T follicular helper cell (primary cell): ENCODE measurements around the gene PPP1R8.
"Not testable (repeated sequence)": the region's sequence is repeated elsewhere in the genome, so short reads cannot be mapped to it uniquely, and the experiment has no call there.

ENCODE experiments used
- DNase-seq: peaks from one replicate; pipeline ENCODE4 v3.0.0-alpha.2; 2020; ENCODE audit warnings: low read depth
- total RNA-seq, 2 experiments: gene quantifications; one replicate each; lab custom pipeline; 2026; lab: John Stamatoyannopoulos, UW

PPP1R8 gene
- 91.7 to 132 reads per million in 2 experiments for total RNA-seq

GRCh38 chr1:27830621-27831440 lies at the start of gene PPP1R8:
Gene PPP1R8, plus strand, starts transcription at chr1:27830782. Its CDS starts 54 bp downstream, at chr1:27830836.
- DNase-seq: peak; percentile 82

- no peak for DNase-seq
These were observed 47.6 kb upstream of the PPP1R8 start for GRCh38 chr1:27782950-27783349.

DNA sequence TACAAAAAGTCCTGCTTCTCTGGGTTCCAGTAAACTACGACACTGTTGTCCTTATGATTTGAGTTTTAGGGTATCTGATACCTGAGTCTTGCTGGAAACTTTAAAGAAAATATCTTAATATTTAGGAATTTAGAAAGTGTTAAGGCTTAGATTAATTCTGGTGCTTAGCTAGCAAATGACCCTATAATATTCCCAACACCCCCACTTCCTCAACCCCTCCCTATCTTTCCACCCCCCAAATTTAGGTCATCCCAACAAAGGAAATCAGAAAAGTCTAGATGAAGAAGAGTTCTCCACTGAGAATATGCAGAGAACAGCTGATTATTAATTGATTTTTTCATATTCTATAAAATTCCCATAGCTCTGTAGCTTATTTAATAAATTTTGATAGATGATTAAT lies 45.9 kb upstream of the PPP1R8 start:
- DNase-seq: no peak

- DNase-seq: no peak
These were observed 44.7 kb upstream of the PPP1R8 start for GRCh38 chr1:27785781-27786455.

DNA sequence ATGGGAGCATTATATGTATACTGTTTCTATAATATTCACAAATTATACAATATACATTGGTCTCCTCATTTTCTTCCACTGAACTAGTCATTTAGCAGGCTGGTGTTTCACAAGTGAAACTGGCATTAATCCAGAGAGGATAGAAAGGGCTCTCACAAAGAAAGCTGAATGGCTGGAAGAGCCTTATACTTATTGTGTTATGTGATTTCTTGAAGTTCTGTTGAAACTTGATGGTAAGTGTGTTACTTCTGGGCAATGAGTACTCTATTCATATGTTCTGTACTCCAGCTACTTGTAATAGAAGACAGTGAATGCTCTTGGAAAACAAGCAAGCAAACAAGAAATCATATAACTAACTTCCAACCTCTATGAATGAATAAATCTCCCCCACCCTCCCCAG lies 42.7 kb upstream of the PPP1R8 start:
- no peak for DNase-seq

DNA sequence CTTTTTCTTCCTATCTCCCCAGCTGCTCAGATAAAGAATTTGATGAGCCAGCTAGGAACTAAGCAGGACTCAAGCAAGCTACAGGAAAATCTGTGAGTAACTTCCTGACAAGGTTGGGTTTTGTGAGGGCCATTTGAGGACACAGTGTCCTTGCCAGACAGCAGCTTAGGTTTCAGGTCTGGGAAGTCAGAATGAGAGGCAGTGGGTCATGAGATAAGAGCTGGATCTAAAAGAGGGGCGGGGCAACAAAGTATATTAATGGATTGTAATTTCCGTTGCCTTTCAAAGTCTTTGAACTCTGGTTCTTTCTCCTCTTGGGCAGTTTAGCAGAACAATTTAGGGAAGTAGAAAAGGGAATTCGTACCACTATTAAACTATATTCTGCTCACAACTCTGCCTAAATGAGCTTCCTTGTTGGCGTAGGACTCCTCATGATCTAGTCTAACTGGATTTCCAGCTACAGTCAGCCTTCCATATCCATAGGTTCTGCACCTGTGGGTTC lies 41.0 kb upstream of the PPP1R8 start:
- DNase-seq: no peak

DNA sequence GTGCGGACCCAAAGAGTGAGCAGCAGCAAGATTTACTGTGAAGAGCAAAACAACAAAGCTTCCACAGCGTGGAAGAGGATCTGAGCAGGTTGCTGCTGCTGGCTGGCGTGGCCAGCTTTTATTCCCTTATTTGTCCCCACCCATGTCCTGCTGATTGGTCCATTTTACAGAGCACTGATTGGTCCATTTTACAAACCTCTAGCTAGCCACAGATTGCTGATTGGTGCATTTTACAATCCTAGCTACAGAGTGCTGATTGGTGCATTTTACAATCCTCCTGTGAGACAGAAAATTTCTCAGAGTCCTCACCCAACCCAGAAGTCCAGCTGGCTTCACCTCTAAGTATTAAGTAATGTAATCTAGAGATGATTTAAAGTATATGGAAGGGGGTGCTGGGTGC lies 40.3 kb upstream of the PPP1R8 start:
- not testable (repeated sequence) for DNase-seq

GRCh38 chr1:27795601-27796000 lies 35.0 kb upstream of the PPP1R8 start:
- DNase-seq: no peak

GRCh38 chr1:27804791-27805190 lies 25.8 kb upstream of the PPP1R8 start:
- DNase-seq: no peak

DNA sequence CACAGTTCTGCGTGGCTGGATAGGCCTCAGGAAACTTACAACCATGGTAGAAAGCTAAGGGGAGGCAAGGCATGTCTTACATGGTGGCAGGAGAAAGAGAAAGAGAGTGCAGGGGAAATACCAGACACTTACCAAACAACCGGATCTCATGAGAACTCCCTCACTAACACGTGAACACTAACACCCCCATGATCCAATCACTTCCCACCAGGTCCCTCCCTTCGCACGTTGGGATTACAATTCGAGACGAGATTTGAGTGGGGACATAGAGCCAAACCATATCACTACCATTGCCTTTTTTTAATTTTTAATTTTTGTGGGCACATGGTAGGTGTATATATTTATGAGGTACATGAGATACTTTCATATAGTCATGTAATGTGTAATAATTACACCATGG lies 23.8 kb upstream of the PPP1R8 start:
- DNase-seq: no peak

DNA sequence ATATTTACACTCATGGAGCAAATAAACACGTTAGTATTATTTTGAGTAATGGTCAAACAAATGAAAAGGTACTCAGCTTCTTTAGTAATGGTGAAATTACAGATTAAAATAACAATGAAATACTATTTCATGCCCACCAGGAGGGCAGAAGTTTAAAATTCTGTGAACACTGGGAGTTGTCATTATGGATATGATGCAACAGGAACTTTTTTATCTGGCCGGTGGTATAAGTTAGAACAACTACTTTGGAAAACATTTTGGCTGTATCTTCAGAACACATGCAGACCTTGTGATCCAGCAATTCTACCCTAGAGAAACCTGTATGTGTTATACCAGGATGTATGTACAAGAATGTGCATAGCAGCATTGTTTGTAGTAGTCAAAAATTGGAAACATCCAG lies 23.2 kb upstream of the PPP1R8 start:
- no peak for DNase-seq

- not testable (repeated sequence) for DNase-seq
These were observed 22.5 kb upstream of the PPP1R8 start for GRCh38 chr1:27808131-27808530.

DNA sequence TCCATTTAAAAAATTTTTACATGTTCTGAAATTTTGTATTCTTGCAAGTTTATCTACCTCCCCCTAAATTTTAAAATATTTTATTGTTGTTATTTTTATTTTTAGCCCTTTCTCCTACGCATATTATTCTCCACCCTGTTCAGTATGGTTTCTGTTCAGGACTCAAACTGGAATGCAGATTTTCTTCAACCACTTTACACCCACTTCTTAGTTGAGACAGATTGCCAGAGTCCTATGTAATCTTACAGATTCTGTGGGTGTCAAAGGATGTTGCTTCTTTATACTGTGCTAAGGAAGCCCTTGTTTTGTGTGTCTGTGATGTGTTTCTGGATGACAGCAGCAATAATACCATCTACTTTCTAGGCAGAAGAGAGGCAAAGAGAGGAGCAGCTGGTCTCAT lies 20.7 kb upstream of the PPP1R8 start:
- DNase-seq: no peak

- DNase-seq: no peak
These were observed 18.7 kb upstream of the PPP1R8 start for GRCh38 chr1:27811741-27812500.

DNA sequence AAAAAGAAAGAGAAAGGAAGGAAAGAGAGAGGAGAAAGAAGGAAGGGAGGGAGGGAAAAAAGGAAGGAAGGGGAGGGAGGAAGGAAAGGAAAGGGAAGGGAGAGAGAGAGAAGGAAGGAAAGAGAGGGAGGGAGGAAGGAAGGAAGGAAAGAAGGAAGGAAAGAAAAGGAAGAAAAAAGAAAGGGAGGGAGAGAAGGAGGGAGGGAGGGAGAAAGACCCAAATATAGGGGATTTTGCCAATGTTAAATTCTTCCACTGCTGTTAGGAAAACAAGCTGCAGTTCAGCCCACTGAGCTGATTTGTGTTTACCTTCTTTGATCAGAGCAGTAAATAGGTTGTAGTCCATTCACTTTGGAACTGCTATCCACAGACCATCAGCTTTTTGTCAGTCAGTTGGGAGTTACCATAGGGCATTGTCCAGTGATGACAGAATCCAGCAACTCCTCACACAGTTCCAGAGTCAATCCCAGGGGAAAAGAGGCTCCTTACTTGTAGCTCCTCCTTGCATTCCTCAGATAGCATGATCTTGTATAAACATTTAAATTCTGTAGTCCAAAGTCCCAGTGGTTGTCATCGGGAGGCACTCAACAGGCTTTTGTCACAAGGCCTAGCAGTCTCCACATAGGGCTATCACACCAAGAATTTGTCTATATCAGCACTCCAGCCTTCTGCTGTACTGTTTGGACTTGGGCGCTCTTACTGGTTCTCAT lies 13.5 kb upstream of the PPP1R8 start:
- DNase-seq: no peak

GRCh38 chr1:27821761-27822315 lies 8.7 kb upstream of the PPP1R8 start:
- DNase-seq: no peak

GRCh38 chr1:27823784-27824183 lies 6.8 kb upstream of the PPP1R8 start:
- no peak for DNase-seq

DNA sequence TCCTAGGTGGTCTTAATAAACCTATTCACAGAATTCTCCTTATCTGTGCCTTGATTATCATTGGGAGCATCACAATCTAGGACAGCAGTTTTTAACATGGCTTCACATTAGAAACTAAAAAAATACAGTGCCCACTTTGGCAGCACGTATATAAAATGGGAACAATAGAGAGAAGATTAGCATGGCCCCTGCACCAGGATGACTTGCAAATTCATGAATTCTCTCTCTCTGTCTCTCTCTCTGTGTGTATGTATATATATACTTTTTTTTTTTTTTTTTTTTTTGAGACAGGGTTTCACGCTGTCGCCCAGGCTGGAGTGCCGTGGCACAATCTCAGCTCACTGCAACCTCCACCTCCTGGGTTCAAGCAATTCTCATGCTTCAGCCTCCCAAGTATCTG lies 6.2 kb upstream of the PPP1R8 start:
- DNase-seq: no peak

DNA sequence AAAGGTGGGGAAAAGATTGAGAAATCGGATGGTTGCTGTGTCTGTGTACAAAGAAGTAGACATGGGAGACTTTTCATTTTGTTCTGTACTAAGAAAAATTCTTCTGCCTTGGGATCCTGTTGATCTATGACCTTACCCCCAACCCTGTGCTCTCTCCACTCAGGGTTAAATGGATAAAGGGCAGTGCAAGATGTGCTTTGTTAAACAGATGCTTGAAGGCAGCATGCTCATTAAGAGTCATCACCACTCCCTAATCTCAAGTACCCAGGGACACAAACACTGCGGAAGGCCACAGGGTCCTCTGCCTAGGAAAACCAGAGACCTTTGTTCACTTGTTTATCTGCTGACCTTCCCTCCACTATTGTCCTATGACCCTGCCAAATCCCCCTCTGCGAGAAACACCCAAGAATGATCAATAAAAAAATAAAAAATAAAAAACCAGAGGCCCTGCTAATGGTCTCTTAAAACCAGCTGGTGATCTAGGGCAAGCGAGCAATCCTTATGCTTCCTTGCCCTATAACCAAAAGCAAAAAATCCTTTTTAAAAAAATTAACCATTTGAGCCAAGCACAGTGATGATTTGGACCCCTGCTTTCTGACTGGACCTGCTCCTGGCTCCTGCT lies 1.1 kb upstream of the PPP1R8 start:
- DNase-seq: not testable (repeated sequence)

- DNase-seq: no peak
These were observed 1.2 kb downstream of the PPP1R8 start for GRCh38 chr1:27831568-27832410.
